GM21515 (cell line): ENCODE measurements around the gene NCAPD2.

Experiments used
- ATAC-seq: cut with Tn5 transposase; IDR thresholded peaks from one replicate; pipeline ENCODE4 v1.9.1; 2021; ENCODE audit not compliant: unreplicated experiment

The NCAPD2 gene

DNA sequence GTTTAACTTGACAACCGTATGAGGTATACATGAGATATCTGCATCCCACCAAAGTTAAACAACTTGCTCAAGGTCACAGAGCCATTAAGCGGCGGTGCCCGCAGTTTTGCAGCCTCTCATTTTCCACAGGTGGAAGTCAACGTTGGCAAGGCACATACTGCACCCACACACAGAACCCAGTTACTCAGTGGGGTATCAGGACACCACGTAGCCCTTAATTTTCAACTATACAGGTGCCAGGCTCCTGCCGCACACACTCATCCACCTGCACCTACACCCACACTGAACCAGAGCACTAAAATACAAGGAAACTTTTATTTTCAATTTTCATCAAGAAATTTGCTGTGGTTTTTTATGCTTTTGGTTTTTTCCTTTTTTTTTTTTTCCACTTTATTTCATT, 75.9 kb downstream of the NCAPD2 start:
- ATAC-seq = no peak

GRCh38 chr12:6570264-6570887, 76.5 kb downstream of the NCAPD2 start:
- ATAC-seq = no peak

DNA sequence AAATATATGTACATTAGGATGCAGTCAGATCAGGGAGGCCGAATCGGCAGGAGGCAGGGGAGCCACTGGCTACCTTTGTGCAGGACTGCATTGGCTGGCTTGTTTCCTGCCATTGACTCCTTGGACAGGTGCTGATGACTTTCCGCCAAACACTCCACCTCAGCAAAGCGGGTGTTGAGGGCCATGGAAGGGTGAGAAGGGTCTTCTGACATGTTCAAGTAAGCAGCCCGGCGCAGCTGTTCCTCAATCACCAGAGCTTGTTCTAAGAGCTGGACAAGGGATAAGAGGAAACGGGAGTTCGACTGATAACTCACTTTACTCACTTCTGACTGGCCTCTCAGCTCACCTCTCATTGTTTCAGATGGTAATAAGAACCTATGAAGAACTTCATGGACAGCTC, 79.1 kb downstream of the NCAPD2 start:
- ATAC-seq = no peak

DNA sequence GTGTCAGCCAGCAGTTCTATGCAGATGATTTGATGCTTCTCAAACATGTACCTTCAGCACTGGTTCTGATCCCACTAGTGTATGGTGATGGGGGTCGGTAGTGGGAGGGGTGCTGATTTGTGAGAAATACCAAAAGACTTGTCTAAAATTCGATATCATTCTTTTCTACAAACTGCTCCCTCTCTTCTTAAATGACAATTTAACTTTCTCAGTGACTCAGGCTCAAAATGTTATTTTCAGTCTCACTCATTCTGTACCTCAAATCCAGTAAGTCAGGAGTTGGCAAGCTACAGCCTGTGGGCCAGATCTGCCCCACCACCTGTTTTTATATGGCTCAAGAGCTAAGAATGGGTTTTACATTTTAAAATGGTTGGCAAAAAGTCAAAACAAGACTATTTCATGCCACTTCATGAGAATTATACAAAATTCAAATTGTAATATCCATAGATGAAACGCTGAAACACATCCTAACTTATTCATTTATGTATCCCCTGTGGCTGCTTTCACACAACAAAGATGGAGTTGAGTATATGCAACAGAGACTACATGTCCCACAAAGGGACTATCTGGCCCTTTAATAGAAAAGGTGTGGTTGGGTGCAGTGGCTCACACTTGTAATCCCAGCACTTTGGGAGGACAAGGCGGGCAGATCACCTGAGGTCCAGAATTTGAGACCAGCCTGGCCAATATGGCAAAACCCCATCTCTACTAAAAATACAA, 80.8 kb downstream of the NCAPD2 start:
- no peak for ATAC-seq

- ATAC-seq = no peak
These were observed 81.7 kb downstream of the NCAPD2 start for GRCh38 chr12:6575648-6576047.
